CD14-positive monocyte (primary cell): ENCODE data around the gene SLC25A33. TPM values are rescaled to one million over a fixed set of nuclear protein-coding genes. Genes with fewer than 3 reads are reported as not detected.

ENCODE experiments used
- DNase-seq, 3 donors: peaks; one replicate each; pipeline ENCODE4 v3.0.0-alpha.2; 2011 to 2022
- H2AFZ ChIP-seq: 2 replicates; pipeline ENCODE4 v1.6.0; 2012; ENCODE audit warnings: mild to moderate bottlenecking, low read depth, low read length, inconsistent platforms; ENCODE audit not compliant: insufficient read depth, poor library complexity, severe bottlenecking
- H3K27ac ChIP-seq, 2 donors: 1 replicate in 1 of 2; 2 replicates in 1 of 2; pipeline ENCODE4 v1.5.1; 2012 to 2013; ENCODE audit warnings: low read length in 2 of 2, control low read depth in 1 of 2, inconsistent platforms in 1 of 2, low read depth in 1 of 2, mild to moderate bottlenecking in 1 of 2
- H3K27me3 ChIP-seq, 2 donors: one replicate each; pipeline versions ENCODE4 v1.6.0 to v1.6.1; 2011 to 2013; ENCODE audit warnings: low read length in 2 of 2; ENCODE audit not compliant: control insufficient read depth in 2 of 2, insufficient read depth in 2 of 2
- H3K36me3 ChIP-seq, 2 donors: replicated peaks in 1 of 2; 1 replicate in 1 of 2; 2 replicates in 1 of 2; pipeline versions ENCODE4 v1.5.1 to v1.6.1; 2012 to 2013; ENCODE audit warnings: low read length in 2 of 2, control low read depth in 1 of 2, inconsistent platforms in 1 of 2, mild to moderate bottlenecking in 1 of 2; ENCODE audit not compliant: insufficient read depth in 2 of 2, control insufficient read depth in 1 of 2
- H3K4me1 ChIP-seq, 2 donors: 1 replicate in 1 of 2; 2 replicates in 1 of 2; pipeline versions ENCODE4 v1.5.1 to v1.6.1; 2012 to 2013; ENCODE audit warnings: low read length in 2 of 2, control low read depth in 1 of 2, inconsistent platforms in 1 of 2, mild to moderate bottlenecking in 1 of 2, moderate library complexity in 1 of 2; ENCODE audit not compliant: insufficient read depth in 2 of 2, control insufficient read depth in 1 of 2
- H3K4me2 ChIP-seq: replicated peaks from 2 replicates; pipeline ENCODE3; 2012; ENCODE audit warnings: low read length, moderate library complexity, mild to moderate bottlenecking; ENCODE audit not compliant: poor library complexity, severe bottlenecking; ENCODE audit errors: extremely low read depth
- H3K4me3 ChIP-seq, 3 experiments: fragments of 200-600 bp in 1 of 3; sonication (generic) in 1 of 3; replicated peaks in 1 of 3; 1 replicate in 2 of 3; 2 replicates in 1 of 3; pipeline ENCODE4 v1.5.1; 2011 to 2013; ENCODE audit warnings: low read length in 3 of 3, mild to moderate bottlenecking in 3 of 3, control low read depth in 2 of 3, low read depth in 2 of 3, inconsistent platforms in 1 of 3, moderate library complexity in 1 of 3
- H3K79me2 ChIP-seq: 2 replicates; pipeline ENCODE4 v1.6.0; 2012; ENCODE audit warnings: mild to moderate bottlenecking, control low read depth, inconsistent platforms, low read length, moderate library complexity; ENCODE audit not compliant: insufficient read depth
- H3K9ac ChIP-seq: 2 replicates; pipeline ENCODE4 v1.6.0; 2017; ENCODE audit warnings: low read length, mild to moderate bottlenecking; ENCODE audit not compliant: insufficient read depth, poor library complexity, severe bottlenecking
- H3K9me3 ChIP-seq, 2 donors: replicated peaks in 1 of 2; 1 replicate in 1 of 2; 2 replicates in 1 of 2; pipeline versions ENCODE4 v1.5.1 to v1.6.1; 2012 to 2013; ENCODE audit warnings: low read length in 2 of 2, control low read depth in 1 of 2; ENCODE audit not compliant: control insufficient read depth in 1 of 2, insufficient read depth in 1 of 2
- H4K20me1 ChIP-seq: 2 replicates; pipeline ENCODE4 v1.6.0; 2012; ENCODE audit warnings: mild to moderate bottlenecking, low read length, control low read depth, moderate library complexity; ENCODE audit not compliant: insufficient read depth
- H3K27ac Mint-ChIP-seq, 7 donors: one replicate each; pipeline ENCODE4 v1.8.0; 2020; ENCODE audit warnings: mild to moderate bottlenecking in 7 of 7, mixed read lengths in 7 of 7, moderate library complexity in 6 of 7, inconsistent platforms in 2 of 7
- H3K27me3 Mint-ChIP-seq, 3 donors: one replicate each; pipeline ENCODE4 v1.8.0; 2021 to 2022; ENCODE audit warnings: low read depth in 3 of 3, mild to moderate bottlenecking in 3 of 3, mixed read lengths in 3 of 3, moderate library complexity in 3 of 3, inconsistent platforms in 1 of 3
- H3K36me3 Mint-ChIP-seq, 2 donors: one replicate each; pipeline ENCODE4 v1.8.0; 2020; ENCODE audit warnings: mixed read lengths in 2 of 2, inconsistent platforms in 1 of 2, mild to moderate bottlenecking in 1 of 2
- H3K4me1 Mint-ChIP-seq: one replicate; pipeline ENCODE4 v1.8.0; 2020; ENCODE audit warnings: mild to moderate bottlenecking, mixed read lengths
- H3K4me3 Mint-ChIP-seq, 2 donors: one replicate each; pipeline ENCODE4 v1.8.0; 2020; ENCODE audit warnings: mild to moderate bottlenecking in 2 of 2, mixed read lengths in 2 of 2, moderate library complexity in 1 of 2
- H3K9me3 Mint-ChIP-seq, 7 donors: one replicate each; pipeline ENCODE4 v1.8.0; 2020 to 2022; ENCODE audit warnings: mixed read lengths in 7 of 7, mild to moderate bottlenecking in 6 of 7, moderate library complexity in 6 of 7, inconsistent platforms in 2 of 7
- CTCF ChIP-seq: fragments of 200-600 bp; IDR thresholded peaks from one replicate; pipeline ENCODE4 v1.8.0; 2022; ENCODE audit warnings: antibody characterized with exemption, mild to moderate bottlenecking
- WGBS: methylation state at CpG from one replicate; pipeline ENCODE4 v1.1.5; 2013; ENCODE audit warnings: missing lambda C conversion rate; ENCODE audit not compliant: insufficient coverage; 5-methylcytosine and 5-hydroxymethylcytosine counted together
- intact Hi-C, 2 donors: fragments of 100-400 bp; cut with micrococcal nuclease; formaldehyde crosslinking; loops; one replicate each; pipeline versions ENCODE4 v1.15.0 to v1.15.1; 2023
- polyA plus RNA-seq, 3 donors: library from polyadenylated mRNA; depleted of rRNA in 1 of 3; unstranded in 2 of 3; stranded (reverse) in 1 of 3; fragments of 300-500 nt in 2 of 3; fragments of >200 nt in 1 of 3; fragmentation: Illumina TruSeq in 2 of 3; gene quantifications; 1 replicate in 2 of 3; 2 replicates in 1 of 3; pipeline ENCODE4 v1.2.3, GENCODE V29; 2012 to 2021

The SLC25A33 gene
- polyA plus RNA-seq, 3 donors: 2.3 to 6.4 (median 4.4) TPM

GRCh38 chr1:9500756-9501754 lies 38.2 kb upstream of the SLC25A33 start:
- Histone ChIP-seq H3K79me2 (no peaks in the 10 kb centered on the region), H3K9ac (no peak overlapping the region), H4K20me1 (no peaks in the 10 kb centered on the region), H3K9me3 (no peaks in the 10 kb centered on the region), H3K27ac (no peak overlapping the region), H3K4me3 (no peak overlapping the region), H3K4me2 (no peak overlapping the region), H3K4me1 (no peaks in the 10 kb centered on the region), H3K27me3 (no peaks in the 10 kb centered on the region), H2AFZ (no peak overlapping the region), H3K36me3 (no peaks in the 10 kb centered on the region)
- H3K9me3 Mint-ChIP-seq: peaks cover 0 to 2% (median 0%) of the 10 kb centered on the region in 7 donors
- H3K4me1 Mint-ChIP-seq: no peaks in the 10 kb centered on the region
- WGBS: 92% methylated on average over 13 of the region's 17 CpGs
- intact Hi-C loops: no loop called here
- H3K27ac Mint-ChIP-seq: peak overlapping the region in 1 of 7 donors; percentile 55
- H3K27me3 Mint-ChIP-seq: peaks cover 19 to 21% (median 20%) of the 10 kb centered on the region in 3 donors
- no peak for TF ChIP-seq CTCF
- no peaks in the 10 kb centered on the region for H3K36me3 Mint-ChIP-seq
- no peak overlapping the region for H3K4me3 Mint-ChIP-seq
- DNase-seq: no peak

DNA sequence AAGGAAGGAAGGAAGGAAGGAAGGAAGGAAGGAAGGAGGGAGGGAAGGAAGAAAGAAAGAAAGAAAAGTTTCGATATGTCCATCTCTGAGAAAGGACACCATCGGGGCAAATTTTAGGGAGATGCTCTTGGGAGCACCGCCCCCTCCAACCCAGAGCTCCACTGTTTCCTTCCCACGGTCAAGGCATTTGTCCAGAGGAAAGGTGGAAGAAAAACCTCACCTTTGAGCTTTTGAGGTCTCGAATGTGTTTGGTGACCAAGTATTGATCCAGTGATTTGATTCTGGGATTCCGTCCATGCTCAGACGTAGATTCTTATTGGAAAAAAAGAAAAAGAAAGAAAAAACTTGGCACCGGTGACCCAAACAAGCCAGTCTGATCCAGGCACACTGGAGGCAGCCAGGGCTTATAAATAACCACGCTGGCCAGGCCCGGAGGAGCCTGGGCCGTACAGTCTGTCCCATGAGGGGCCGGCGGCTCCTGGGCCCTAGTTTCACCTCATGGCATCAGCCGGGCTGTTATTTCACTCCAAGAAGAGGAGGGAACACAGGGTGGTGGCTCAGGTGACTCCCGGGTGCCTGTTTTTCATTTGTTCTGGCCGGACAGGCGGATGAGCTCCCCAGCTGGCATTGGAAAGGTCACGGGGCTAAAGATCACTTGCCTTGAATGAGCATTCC lies 36.1 kb upstream of the SLC25A33 start:
- Histone ChIP-seq H3K4me1 (no peaks in the 10 kb centered on the region), H3K79me2 (no peaks in the 10 kb centered on the region), H4K20me1 (no peaks in the 10 kb centered on the region), H2AFZ (no peak overlapping the region), H3K9me3 (no peaks in the 10 kb centered on the region), H3K9ac (no peak overlapping the region), H3K4me2 (no peak overlapping the region), H3K27ac (no peak overlapping the region), H3K36me3 (no peaks in the 10 kb centered on the region), H3K27me3 (no peaks in the 10 kb centered on the region), H3K4me3 (no peak overlapping the region)
- intact Hi-C loops: no loop called here
- TF ChIP-seq CTCF: no peak
- H3K9me3 Mint-ChIP-seq: peaks cover 0 to 2% (median 0%) of the 10 kb centered on the region in 7 donors
- H3K27me3 Mint-ChIP-seq: peaks cover 11 to 19% (median 13%) of the 10 kb centered on the region in 3 donors
- H3K27ac Mint-ChIP-seq: no peak overlapping the region
- DNase-seq: no peak
- no peaks in the 10 kb centered on the region for H3K4me1 Mint-ChIP-seq
- H3K36me3 Mint-ChIP-seq: no peaks in the 10 kb centered on the region
- H3K4me3 Mint-ChIP-seq: no peak overlapping the region
- 90% methylated on average over 11 of the region's 18 CpGs for WGBS
